Activated CD8-positive, alpha-beta memory T cell treated with anti-CD3 and anti-CD28 coated beads, Interleukin-2, amount 10 ng/mL, durations not matched to agents 7 days and 5 days (primary cell): ENCODE measurements around the gene ARTN. TPM values are rescaled to one million over a fixed set of nuclear protein-coding genes. Genes with fewer than 3 reads are reported as not detected.
A peak's percentile ranks its signal among the peaks of the same experiment; 100 is the strongest.

Experiments used
- ATAC-seq: fragments of 150-1000 bp; cut with Tn5 transposase; one replicate; pipeline ENCODE4 v1.10.0; 2021; ENCODE audit warnings: moderate library complexity
- CTCF ChIA-PET: fragments of 350-600 bp; sonication (Branson Sonifier 250); formaldehyde crosslinking; loops from one replicate; lab custom pipeline; 2021; ENCODE audit warnings: antibody characterized with exemption; lab: Charles Lee
- DNase-seq: peaks from one replicate; pipeline ENCODE4 v3.0.0-alpha.2; 2020
- H3K27ac Mint-ChIP-seq: one replicate; pipeline ENCODE4 v1.8.0; 2021; ENCODE audit warnings: mild to moderate bottlenecking, mixed read lengths
- H3K27me3 Mint-ChIP-seq: one replicate; pipeline ENCODE4 v1.8.0; 2021; ENCODE audit warnings: mixed read lengths
- H3K36me3 Mint-ChIP-seq: one replicate; pipeline ENCODE4 v1.8.0; 2021; ENCODE audit warnings: mild to moderate bottlenecking, mixed read lengths
- H3K4me1 Mint-ChIP-seq: one replicate; pipeline ENCODE4 v1.8.0; 2021; ENCODE audit warnings: mixed read lengths
- H3K4me3 Mint-ChIP-seq: one replicate; pipeline ENCODE4 v1.8.0; 2021; ENCODE audit warnings: mild to moderate bottlenecking, moderate library complexity, mixed read lengths
- H3K9me3 Mint-ChIP-seq: one replicate; pipeline ENCODE4 v1.8.0; 2022; ENCODE audit warnings: low read depth, mixed read lengths
- total RNA-seq, 2 experiments: library from RNA; stranded (reverse); gene quantifications; one replicate each; pipeline ENCODE4 v1.2.3, GENCODE V29; 2021

The ARTN gene
- total RNA-seq, 2 experiments from 2014 or later, result not detected

DNA sequence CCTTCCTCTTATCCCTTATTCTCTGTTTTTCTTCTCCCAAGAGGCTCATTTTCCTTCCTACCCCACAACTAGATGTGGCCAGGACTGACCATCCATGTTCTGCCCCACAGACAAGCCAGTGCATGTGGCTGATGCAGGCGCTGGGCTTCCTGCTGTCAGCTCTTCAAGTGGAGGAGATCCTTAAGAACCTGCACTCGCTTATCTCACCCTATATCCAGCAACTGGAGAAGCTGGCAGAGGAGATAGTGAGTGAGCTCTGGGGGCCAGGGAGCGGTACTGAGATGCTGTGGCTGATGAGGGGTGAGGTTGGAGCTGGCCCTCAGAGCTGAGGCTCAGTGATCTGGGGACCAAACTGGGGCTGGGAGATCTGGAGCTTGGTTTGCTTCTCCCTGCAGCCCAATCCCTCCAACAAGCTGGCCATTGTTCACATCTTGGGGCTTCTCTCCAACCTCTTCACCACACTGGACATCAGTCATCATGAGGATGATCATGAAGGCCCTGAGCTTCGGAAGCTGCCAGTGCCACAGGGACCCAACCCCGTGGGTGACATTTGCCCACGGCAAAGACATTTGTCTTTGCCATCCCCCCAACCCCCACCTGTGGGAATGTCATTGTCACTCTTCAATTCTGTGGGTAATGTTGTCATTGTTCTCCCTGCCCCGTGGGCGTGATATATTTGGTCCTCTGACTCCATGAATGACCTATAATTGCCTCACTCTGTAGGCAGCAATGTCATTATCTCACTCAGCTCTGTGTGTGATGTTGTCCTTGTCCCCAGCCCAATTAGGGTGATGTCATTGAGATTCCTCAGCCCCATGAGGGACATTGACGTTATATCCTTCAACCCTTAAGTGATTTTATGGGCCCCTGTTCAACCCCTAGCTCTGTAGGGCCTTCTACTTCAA, 25.0 kb downstream of the ARTN start:
- no peaks in the 10 kb centered on the region for H3K36me3 Mint-ChIP-seq
- H3K27me3 Mint-ChIP-seq, result no peaks in the 10 kb centered on the region

DNA sequence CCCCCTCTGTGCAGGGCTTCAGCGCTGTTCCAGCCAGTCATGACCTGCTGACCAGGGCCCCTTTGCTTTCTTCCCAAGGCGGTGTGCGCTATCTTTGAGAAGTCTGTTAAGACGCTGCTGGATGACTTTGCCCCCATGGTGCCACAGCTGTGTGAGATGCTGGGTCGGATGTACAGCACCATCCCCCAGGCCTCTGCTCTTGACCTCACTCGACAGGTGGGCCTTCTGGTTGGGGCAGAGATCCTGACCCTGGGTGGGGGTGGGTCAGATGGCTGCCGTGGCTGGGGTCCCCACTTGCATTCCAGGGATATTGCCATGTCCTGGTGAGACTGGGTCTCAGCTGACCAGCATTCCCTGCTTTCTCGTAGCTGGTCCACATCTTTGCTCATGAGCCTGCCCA, 27.2 kb downstream of the ARTN start:
- Mint-ChIP-seq H3K27ac (no peak overlapping the region), H3K4me3 (no peak overlapping the region), H3K36me3 (no peaks in the 10 kb centered on the region), H3K9me3 (no peaks in the 10 kb centered on the region), H3K4me1 (peaks cover 10% of the 10 kb centered on the region), H3K27me3 (no peaks in the 10 kb centered on the region)
- CTCF ChIA-PET, result no interaction called here
- no peak for DNase-seq
- no peak for ATAC-seq

More for the DNA sequence above, 25.0 kb downstream of the ARTN start:
- no peak for DNase-seq
- no peak for ATAC-seq
- Mint-ChIP-seq H3K27ac (no peak overlapping the region), H3K4me3 (no peak overlapping the region), H3K9me3 (no peaks in the 10 kb centered on the region), H3K4me1 (peaks cover 10% of the 10 kb centered on the region)
- CTCF ChIA-PET, result interaction anchor here (0.5 to 1.8 kb wide), 4 partner anchors 11 to 304 kb away, joined by 3 to 6 read pairs (median 4); partner anchors contain the start of gene IPO13

DNA sequence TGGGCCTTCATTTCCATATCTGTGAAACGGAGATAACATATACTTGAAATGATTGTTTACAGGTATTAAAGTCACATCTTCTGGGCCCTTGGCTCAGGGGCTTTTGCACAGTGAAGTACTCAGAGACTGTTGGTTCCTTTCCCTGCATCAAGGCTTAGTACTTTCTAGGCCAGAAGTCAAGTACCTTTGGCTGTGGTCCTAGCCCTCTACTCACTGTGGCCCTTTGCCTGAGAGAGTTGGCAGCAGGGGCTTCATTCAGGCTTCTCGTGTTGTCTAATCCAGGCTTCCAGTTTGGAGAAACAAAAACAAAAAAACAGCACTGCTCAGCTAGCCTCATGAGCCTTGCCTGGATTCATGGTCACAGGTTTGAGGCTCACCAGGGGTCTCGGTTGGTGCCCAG, 28.1 kb downstream of the ARTN start:
- no peaks in the 10 kb centered on the region for H3K36me3 Mint-ChIP-seq
- CTCF ChIA-PET, result interaction anchor here (0.9 kb wide), 1 partner anchor 74 kb away, joined by 3 read pairs; no protein-coding TSS in a partner anchor
- no peaks in the 10 kb centered on the region for H3K9me3 Mint-ChIP-seq
- ATAC-seq (no peak), DNase-seq (no peak)
- no peaks in the 10 kb centered on the region for H3K27me3 Mint-ChIP-seq
- no peak overlapping the region for H3K27ac Mint-ChIP-seq
- H3K4me3 Mint-ChIP-seq, result no peak overlapping the region
- H3K4me1 Mint-ChIP-seq, result peaks cover 10% of the 10 kb centered on the region

DNA sequence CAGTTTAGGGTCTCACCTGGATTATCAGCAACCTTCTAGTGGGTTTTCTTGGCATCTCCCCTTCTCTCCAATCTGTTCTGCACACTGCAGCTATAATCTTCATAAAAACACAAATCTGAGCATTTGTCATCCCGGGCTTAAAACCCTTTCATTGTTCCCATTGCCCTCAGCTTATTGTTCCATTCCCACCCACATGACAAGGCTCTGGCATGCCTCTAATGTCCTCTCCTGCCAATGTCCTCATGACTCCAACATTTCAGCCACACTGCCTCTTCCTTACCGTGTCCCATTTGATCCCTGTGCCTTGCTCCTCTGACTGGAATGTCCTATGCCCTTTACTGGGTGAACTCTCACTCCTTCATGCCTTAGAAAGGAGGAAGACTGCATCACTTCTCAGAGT, 28.7 kb downstream of the ARTN start:
- CTCF ChIA-PET, result no interaction called here
- DNase-seq (no peak), ATAC-seq (no peak)
- Mint-ChIP-seq H3K4me3 (no peak overlapping the region), H3K27ac (no peak overlapping the region), H3K9me3 (no peaks in the 10 kb centered on the region), H3K36me3 (no peaks in the 10 kb centered on the region), H3K27me3 (no peaks in the 10 kb centered on the region), H3K4me1 (peaks cover 10% of the 10 kb centered on the region)

DNA sequence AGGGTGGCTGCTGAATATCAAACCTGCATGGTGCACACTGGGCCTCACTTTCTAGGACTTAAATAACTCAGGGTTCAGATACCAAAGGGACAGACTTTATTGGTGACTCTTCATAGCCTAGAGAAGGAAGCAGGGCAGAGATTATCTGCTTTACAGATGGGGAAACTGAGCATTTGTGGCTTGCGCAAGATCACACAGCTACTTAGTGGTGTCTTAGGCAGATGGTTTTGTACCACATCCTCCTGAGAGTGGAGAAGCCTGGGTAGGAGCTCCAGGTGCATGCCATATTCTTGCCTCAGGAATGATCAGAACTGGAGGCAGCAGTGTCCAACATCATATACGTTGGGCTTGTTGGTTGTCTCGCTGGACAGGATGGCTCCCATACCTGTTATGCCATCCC, 29.4 kb downstream of the ARTN start:
- DNase-seq (no peak), ATAC-seq (no peak)
- no peak overlapping the region for H3K4me3 Mint-ChIP-seq
- no peaks in the 10 kb centered on the region for H3K36me3 Mint-ChIP-seq
- CTCF ChIA-PET, result no interaction called here
- H3K27ac Mint-ChIP-seq, result no peak overlapping the region
- no peaks in the 10 kb centered on the region for H3K9me3 Mint-ChIP-seq
- H3K27me3 Mint-ChIP-seq, result no peaks in the 10 kb centered on the region
- peaks cover 10% of the 10 kb centered on the region for H3K4me1 Mint-ChIP-seq

DNA sequence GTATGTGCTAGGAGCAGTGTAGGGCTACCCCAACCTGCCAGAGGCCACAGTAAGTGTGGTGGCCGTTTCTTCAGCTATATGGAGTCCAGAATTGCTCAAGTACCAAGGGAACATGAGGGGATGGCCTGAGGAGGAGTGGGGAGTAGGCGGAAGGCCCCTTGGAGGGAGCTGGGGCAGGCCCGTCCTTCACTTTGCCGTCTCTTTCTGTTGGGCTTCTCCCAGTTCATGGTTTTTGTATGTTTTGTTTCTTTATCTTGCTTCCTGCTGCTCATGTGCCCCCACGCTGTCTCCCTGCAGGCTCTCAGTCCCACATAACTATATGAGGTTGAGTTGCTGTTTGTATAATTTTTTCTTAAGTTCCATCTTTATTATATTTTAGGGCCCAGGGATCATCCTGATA, 30.3 kb downstream of the ARTN start:
- Mint-ChIP-seq H3K27me3 (no peaks in the 10 kb centered on the region), H3K9me3 (no peaks in the 10 kb centered on the region), H3K4me1 (peaks cover 10% of the 10 kb centered on the region), H3K27ac (no peak overlapping the region), H3K36me3 (no peaks in the 10 kb centered on the region), H3K4me3 (no peak overlapping the region)
- DNase-seq, result no peak
- CTCF ChIA-PET, result interaction anchor here (0.6 to 1.3 kb wide), 2 partner anchors 41 to 61 kb away, joined by 3 to 4 read pairs; no protein-coding TSS in a partner anchor
- no peak for ATAC-seq

DNA sequence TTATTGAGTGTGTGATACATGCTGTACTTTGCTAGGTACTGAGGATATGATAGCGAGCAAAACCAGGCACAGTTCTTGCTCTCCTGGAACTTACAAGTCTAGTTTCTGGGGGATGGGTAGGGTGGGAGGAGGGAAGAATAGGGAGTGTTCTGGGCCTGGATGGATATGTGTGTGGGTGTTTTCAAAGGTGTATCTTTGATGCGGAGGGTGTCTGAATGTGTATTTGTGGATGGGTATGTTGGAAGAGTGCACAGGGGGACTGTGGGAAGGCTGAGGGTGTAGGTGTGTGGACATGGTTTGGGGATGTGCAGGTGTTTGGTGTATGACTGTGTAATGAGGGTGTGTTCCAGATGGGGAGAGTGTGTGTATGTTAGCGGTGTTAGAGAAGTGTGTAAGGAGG, 31.7 kb downstream of the ARTN start:
- H3K9me3 Mint-ChIP-seq, result no peaks in the 10 kb centered on the region
- ATAC-seq (no peak), DNase-seq (no peak)
- H3K4me3 Mint-ChIP-seq, result no peak overlapping the region
- H3K4me1 Mint-ChIP-seq, result peaks cover 19% of the 10 kb centered on the region
- CTCF ChIA-PET, result no interaction called here
- H3K36me3 Mint-ChIP-seq, result no peaks in the 10 kb centered on the region
- no peak overlapping the region for H3K27ac Mint-ChIP-seq
- H3K27me3 Mint-ChIP-seq, result no peaks in the 10 kb centered on the region

DNA sequence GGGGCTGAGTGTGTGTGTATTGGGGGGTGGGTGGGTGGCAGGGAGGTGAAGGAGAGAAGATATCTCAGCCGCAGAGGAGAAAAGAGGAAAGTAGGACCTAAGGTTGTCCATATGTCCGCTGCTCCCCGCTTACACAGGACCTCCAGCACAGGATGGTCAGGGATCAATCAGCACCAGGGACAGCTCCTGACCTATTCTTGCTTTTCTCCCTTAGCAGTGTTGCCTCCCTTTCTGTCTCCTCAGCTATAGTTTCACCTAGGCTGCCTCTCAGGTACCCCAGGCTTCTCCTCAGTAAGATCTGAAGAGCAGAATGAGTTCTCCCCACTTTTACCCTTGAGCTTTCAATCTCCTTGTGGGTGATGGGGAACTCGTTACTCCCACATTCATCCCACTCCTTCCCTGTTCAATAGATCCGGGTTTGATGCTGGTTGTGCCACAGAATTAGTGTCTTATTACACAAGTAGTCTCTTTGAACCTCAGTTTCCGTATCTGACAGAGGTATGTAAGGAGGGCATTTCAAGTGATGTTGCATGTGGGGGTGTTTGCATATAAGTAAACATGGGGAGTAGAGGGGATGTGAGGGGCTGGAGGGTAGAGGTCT, 34.8 kb downstream of the ARTN start:
- no peak overlapping the region for H3K27ac Mint-ChIP-seq
- peak; percentile 60 for DNase-seq
- CTCF ChIA-PET, result interaction anchor here (5.4 kb wide), 1 partner anchor 22 kb away, joined by 30 read pairs; the partner anchor contains the start of gene IPO13
- ATAC-seq, result no peak
- no peaks in the 10 kb centered on the region for H3K27me3 Mint-ChIP-seq
- H3K4me3 Mint-ChIP-seq, result no peak overlapping the region
- no peaks in the 10 kb centered on the region for H3K9me3 Mint-ChIP-seq
- H3K36me3 Mint-ChIP-seq, result peaks cover 6% of the 10 kb centered on the region
- peaks cover 21% of the 10 kb centered on the region for H3K4me1 Mint-ChIP-seq

DNA sequence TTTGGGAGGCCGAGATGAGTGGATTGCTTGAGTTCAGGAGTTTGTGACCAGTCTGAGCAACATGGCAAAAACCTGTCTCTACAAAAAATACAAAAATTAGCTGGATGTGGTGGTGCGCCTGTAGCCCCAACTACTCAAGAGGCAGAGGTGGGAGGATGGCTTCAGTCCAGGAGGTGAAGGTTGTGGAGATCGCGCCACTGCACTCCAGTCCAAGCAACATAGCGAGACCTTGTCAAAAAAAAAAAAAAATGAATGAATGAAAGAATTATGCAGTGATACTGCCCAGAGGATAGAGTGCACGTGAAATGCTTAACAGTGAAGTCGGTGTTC, 35.8 kb downstream of the ARTN start:
- ATAC-seq, result no peak
- Mint-ChIP-seq H3K4me3 (peak overlapping the region; percentile 89), H3K27me3 (no peaks in the 10 kb centered on the region)

DNA sequence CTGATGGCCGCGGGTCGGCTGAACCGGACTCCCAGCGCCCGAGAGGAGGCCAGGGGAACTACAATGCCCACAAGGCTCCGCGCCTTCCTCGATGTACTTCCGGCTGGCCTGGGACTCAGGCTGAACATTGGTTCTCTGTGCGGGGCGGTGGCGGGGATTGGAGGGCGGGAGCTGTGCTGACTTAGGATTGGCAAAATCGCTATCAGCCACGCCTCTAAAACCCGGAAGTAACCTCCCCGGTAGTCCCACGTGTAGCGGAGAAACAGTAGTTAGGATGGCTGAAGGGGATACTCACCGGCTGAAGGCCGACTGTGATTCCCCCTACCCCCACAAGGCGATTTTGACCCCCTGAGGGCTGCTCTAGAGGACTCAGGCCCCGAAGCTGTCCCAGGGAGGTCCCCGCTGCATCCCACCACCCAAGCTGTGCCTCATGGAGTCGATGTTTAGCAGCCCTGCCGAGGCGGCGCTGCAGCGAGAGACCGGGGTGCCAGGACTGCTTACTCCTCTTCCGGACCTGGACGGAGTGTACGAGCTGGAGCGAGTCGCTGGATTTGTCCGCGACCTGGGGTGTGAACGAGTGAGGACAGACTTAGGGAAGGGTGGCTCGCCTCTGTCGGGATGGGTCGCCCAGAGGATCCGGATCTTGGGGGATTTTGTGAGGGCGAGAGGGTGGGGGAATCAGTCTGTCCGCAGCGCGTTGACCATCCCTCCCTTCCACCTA, 36.3 kb downstream of the ARTN start, which contains the start of gene DPH2:
Gene DPH2, plus strand, starts transcription at position 265 of the 721 bp plus-strand sequence. Its CDS starts 166 bp downstream, at position 431.
- Mint-ChIP-seq H3K4me3 (peak within 1 kb of the TSS; percentile 89), H3K9me3 (no peaks in the 10 kb centered on the region), H3K27ac (peak within 1 kb of the TSS; percentile 82), H3K27me3 (no peaks in the 10 kb centered on the region), H3K36me3 (peaks cover 6% of the 10 kb centered on the region), H3K4me1 (peaks cover 31% of the 10 kb centered on the region)
- CTCF ChIA-PET, result interaction anchor here (0.6 to 5.4 kb wide), 6 partner anchors 23 to 207 kb away, joined by 3 to 30 read pairs (median 4); partner anchors contain the start of gene IPO13
- ATAC-seq (peak; percentile 89), DNase-seq (peak; percentile 99)

More for the DNA sequence above, 35.8 kb downstream of the ARTN start:
- Mint-ChIP-seq H3K36me3 (peaks cover 6% of the 10 kb centered on the region), H3K9me3 (no peaks in the 10 kb centered on the region), H3K4me1 (peaks cover 30% of the 10 kb centered on the region), H3K27ac (peak overlapping the region; percentile 24)
- CTCF ChIA-PET, result interaction anchor here (1.0 to 5.4 kb wide), 3 partner anchors 23 to 32 kb away, joined by 4 to 30 read pairs (median 5); partner anchors contain the start of gene IPO13
- DNase-seq, result no peak

DNA sequence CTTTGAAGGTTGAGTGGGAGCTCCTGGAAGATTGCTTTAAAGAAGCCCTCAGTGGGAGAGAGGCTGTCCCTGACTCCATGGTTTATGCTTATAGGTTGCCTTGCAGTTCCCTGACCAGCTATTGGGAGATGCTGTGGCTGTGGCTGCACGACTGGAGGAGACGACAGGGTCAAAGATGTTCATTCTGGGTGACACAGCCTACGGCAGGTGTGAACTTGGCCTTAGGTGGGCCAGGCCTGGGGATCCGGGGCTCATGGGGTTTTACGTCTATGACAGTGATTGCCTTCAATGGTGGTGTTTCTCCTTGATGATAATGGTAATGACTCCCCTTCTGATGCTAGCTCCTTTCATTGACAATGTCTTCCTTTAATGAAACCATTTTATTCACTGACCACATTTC, 36.9 kb downstream of the ARTN start:
- Mint-ChIP-seq H3K9me3 (no peaks in the 10 kb centered on the region), H3K4me3 (peak overlapping the region; percentile 89), H3K4me1 (peaks cover 31% of the 10 kb centered on the region), H3K27me3 (no peaks in the 10 kb centered on the region), H3K27ac (peak overlapping the region; percentile 82), H3K36me3 (peaks cover 6% of the 10 kb centered on the region)
- DNase-seq, result no peak
- CTCF ChIA-PET, result interaction anchor here (0.8 to 5.4 kb wide), 4 partner anchors 24 to 207 kb away, joined by 3 to 30 read pairs (median 4); partner anchors contain the start of gene IPO13
- ATAC-seq, result no peak

DNA sequence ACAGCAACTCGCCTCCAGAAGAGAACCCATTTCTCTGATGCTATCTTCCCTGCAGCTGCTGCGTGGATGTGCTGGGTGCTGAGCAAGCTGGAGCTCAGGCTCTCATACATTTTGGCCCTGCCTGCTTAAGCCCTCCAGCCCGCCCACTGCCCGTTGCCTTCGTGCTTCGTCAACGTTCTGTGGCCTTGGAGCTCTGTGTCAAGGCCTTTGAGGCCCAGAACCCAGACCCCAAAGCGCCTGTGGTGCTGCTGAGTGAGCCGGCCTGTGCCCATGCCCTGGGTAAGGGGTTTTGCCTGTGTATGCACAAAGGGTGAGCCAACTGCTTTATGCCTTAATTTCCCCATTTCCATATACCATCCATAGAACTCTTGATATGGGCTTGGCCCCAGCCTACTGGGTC, 37.3 kb downstream of the ARTN start:
- H3K27ac Mint-ChIP-seq, result peak overlapping the region; percentile 41
- CTCF ChIA-PET, result interaction anchor here (0.8 to 5.4 kb wide), 3 partner anchors 25 to 208 kb away, joined by 3 to 30 read pairs (median 4); partner anchors contain the start of gene IPO13
- no peaks in the 10 kb centered on the region for H3K9me3 Mint-ChIP-seq
- no peak for ATAC-seq
- peaks cover 33% of the 10 kb centered on the region for H3K4me1 Mint-ChIP-seq
- no peak for DNase-seq
- no peaks in the 10 kb centered on the region for H3K27me3 Mint-ChIP-seq
- H3K4me3 Mint-ChIP-seq, result peak overlapping the region; percentile 89
- peaks cover 6% of the 10 kb centered on the region for H3K36me3 Mint-ChIP-seq
